ENCODE results near the gene PCYOX1L.

The PCYOX1L gene

DNA sequence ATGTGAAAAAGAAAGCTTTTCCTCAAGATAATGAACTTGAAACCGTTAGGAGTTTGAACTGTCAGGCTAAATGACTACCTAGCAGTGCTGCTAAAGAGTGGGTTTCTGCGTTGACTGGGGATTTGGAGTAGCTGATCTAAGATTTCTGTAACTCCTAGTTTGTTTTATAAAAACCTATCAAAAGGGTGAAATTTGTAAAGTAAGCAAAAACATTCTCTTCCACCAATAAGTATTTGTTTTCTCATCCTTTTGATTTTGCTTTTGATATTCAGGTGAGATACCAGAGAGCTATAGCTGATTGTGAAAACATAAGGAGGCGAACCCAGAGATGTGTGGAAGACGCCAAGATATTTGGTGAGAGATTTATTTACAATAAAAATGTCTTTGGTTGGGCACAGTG lies 8.5 kb upstream of the PCYOX1L start:
- TF ChIP-seq TEAD4 (IDR thresholded peaks at IDR 0.05) (no peak), NFIC (IDR thresholded peaks at IDR 0.05) (no peak), TCF12 (IDR thresholded peaks at IDR 0.05; ENCODE audit: low read depth) (no peak)
- TF ChIP-seq, protein P1, sequence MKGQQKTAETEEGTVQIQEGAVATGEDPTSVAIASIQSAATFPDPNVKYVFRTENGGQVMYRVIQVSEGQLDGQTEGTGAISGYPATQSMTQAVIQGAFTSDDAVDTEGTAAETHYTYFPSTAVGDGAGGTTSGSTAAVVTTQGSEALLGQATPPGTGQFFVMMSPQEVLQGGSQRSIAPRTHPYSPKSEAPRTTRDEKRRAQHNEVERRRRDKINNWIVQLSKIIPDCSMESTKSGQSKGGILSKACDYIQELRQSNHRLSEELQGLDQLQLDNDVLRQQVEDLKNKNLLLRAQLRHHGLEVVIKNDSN (IDR thresholded peaks at IDR 0.05), result no peak

DNA sequence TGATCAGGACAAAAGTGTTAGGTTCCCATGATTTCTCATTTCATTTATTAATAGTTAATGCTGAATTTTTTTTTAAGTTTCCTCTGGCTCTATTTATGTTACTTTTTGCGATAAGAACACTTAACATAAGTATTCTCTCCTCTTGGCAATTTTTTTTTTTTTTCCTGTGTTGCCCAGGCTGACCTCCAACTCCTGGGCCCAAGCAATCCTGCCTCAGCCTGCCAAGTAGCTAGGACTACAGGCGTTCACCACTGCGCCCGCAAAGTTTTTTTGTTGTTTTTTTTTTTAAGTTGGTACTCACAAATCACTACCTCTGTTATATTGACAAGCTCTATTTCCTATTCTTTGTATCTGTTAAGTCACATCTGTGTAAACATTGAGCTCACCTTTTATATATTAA lies 5.7 kb upstream of the PCYOX1L start:
- TF ChIP-seq EGR1 (IDR thresholded peaks at IDR 0.05), result no peak
- no peak for TF ChIP-seq YY1 (IDR thresholded peaks at IDR 0.05; ENCODE audit: low read depth)
- no peak for TF ChIP-seq CEBPB (IDR thresholded peaks at IDR 0.05)

DNA sequence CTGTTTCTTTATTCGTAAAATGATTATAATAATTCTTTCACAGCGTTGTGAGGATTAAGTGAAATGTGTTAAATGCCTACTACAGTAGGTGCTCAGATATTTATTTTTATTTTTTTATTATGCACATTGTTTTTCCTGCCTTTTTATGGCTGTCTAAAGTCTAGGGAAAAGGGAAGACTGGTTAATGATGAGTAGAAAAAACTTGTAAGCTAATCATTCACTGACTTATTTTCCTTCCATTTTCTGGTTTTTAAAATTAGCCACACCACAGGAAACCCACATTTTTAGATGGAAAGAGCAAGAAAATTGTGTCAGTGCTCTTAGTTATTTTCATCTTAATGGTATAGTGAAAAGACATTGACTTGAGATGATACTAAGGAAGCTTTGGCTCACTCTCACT lies 3.9 kb upstream of the PCYOX1L start:
- no peak for TF ChIP-seq TEAD4 (IDR thresholded peaks at IDR 0.05)
- TF ChIP-seq, protein P1 (IDR thresholded peaks at IDR 0.05), result no peak
- TF ChIP-seq YY1 (IDR thresholded peaks at IDR 0.05; ENCODE audit: low read depth), result no peak
- no peak for TF ChIP-seq TCF12 (IDR thresholded peaks at IDR 0.05; ENCODE audit: low read depth)
- TF ChIP-seq CREB1 (IDR thresholded peaks at IDR 0.05; ENCODE audit: low read depth), result no peak
- no peak for TF ChIP-seq EGR1 (IDR thresholded peaks at IDR 0.05)
- no peak for TF ChIP-seq TAF1 (IDR thresholded peaks at IDR 0.05; ENCODE audit: low read depth)
- TF ChIP-seq NFIC (IDR thresholded peaks at IDR 0.05), result no peak
- no peak for TF ChIP-seq ZBTB7A (IDR thresholded peaks at IDR 0.05; ENCODE audit: low read depth)
- no peak for TF ChIP-seq CEBPB (IDR thresholded peaks at IDR 0.05)
- TF ChIP-seq EP300 (IDR thresholded peaks at IDR 0.05; ENCODE audit: borderline replicate concordance), result no peak
- TF ChIP-seq, protein P2, sequence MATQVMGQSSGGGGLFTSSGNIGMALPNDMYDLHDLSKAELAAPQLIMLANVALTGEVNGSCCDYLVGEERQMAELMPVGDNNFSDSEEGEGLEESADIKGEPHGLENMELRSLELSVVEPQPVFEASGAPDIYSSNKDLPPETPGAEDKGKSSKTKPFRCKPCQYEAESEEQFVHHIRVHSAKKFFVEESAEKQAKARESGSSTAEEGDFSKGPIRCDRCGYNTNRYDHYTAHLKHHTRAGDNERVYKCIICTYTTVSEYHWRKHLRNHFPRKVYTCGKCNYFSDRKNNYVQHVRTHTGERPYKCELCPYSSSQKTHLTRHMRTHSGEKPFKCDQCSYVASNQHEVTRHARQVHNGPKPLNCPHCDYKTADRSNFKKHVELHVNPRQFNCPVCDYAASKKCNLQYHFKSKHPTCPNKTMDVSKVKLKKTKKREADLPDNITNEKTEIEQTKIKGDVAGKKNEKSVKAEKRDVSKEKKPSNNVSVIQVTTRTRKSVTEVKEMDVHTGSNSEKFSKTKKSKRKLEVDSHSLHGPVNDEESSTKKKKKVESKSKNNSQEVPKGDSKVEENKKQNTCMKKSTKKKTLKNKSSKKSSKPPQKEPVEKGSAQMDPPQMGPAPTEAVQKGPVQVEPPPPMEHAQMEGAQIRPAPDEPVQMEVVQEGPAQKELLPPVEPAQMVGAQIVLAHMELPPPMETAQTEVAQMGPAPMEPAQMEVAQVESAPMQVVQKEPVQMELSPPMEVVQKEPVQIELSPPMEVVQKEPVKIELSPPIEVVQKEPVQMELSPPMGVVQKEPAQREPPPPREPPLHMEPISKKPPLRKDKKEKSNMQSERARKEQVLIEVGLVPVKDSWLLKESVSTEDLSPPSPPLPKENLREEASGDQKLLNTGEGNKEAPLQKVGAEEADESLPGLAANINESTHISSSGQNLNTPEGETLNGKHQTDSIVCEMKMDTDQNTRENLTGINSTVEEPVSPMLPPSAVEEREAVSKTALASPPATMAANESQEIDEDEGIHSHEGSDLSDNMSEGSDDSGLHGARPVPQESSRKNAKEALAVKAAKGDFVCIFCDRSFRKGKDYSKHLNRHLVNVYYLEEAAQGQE (IDR thresholded peaks at IDR 0.05; ENCODE audit: low read depth), result no peak
- TF ChIP-seq, protein P3, sequence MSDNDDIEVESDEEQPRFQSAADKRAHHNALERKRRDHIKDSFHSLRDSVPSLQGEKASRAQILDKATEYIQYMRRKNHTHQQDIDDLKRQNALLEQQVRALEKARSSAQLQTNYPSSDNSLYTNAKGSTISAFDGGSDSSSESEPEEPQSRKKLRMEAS (IDR thresholded peaks at IDR 0.05), result no peak

DNA sequence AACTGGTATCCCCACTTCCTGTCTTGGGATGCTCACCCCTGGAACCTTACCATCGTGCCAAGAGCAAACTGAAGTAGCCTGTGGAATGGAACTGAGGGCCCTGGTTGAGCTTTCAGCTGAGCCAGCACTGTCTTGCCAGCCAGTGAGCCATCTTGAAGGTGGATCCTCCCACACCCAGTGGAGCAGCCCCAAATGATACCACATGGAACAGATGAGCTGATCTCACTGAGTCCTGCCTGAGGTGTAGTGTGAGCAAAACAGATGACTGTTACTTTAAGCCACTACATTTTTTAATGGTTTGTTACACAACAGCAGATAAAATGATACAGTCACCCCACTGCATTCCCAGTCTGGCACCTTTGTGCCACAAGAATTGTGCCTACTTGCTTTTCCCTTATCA lies 2.2 kb upstream of the PCYOX1L start:
- no peak for TF ChIP-seq NFIC (IDR thresholded peaks at IDR 0.05)
- no peak for TF ChIP-seq TCF12 (IDR thresholded peaks at IDR 0.05; ENCODE audit: low read depth)
- no peak for TF ChIP-seq CEBPB (IDR thresholded peaks at IDR 0.05)
- TF ChIP-seq ZBTB7A (IDR thresholded peaks at IDR 0.05; ENCODE audit: low read depth), result no peak
- no peak for TF ChIP-seq TAF1 (IDR thresholded peaks at IDR 0.05; ENCODE audit: low read depth)
- TF ChIP-seq EP300 (IDR thresholded peaks at IDR 0.05; ENCODE audit: borderline replicate concordance), result no peak
- TF ChIP-seq, protein P1 (IDR thresholded peaks at IDR 0.05), result no peak
- TF ChIP-seq, protein P3 (IDR thresholded peaks at IDR 0.05), result no peak
- TF ChIP-seq EGR1 (IDR thresholded peaks at IDR 0.05), result no peak
- TF ChIP-seq FOXM1 (IDR thresholded peaks at IDR 0.05; ENCODE audit: borderline replicate concordance, low read depth), result no peak
- no peak for TF ChIP-seq TEAD4 (IDR thresholded peaks at IDR 0.05)
- TF ChIP-seq RAD21 (IDR thresholded peaks at IDR 0.05; ENCODE audit: low read depth), result no peak
- no peak for TF ChIP-seq CREB1 (IDR thresholded peaks at IDR 0.05; ENCODE audit: low read depth)
- TF ChIP-seq YY1 (IDR thresholded peaks at IDR 0.05; ENCODE audit: low read depth), result no peak
- TF ChIP-seq, protein P2 (IDR thresholded peaks at IDR 0.05; ENCODE audit: low read depth), result no peak

DNA sequence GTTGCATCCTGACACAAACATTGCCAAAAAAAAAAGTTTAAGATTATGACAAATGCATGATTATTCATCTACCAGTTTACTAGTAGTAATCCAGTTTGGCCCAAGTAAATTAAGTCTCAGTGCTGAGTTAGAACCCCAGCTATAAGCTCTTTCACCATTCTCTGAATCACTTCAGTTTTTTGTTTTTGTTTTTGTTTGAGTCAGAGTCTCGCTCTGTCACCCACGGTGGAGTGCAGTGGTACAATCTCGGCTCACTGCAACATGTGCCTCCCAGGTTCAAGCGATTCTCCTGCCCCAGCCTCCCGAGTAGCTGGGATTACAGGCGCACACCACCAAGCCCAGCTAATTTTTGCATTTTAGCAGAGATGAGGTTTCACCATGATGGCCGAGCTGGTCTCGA lies 1.5 kb upstream of the PCYOX1L start:
- TF ChIP-seq FOXM1 (IDR thresholded peaks at IDR 0.05; ENCODE audit: borderline replicate concordance, low read depth) (no peak), RAD21 (IDR thresholded peaks at IDR 0.05; ENCODE audit: low read depth) (no peak), TAF1 (IDR thresholded peaks at IDR 0.05; ENCODE audit: low read depth) (no peak), EP300 (IDR thresholded peaks at IDR 0.05; ENCODE audit: borderline replicate concordance) (no peak)

DNA sequence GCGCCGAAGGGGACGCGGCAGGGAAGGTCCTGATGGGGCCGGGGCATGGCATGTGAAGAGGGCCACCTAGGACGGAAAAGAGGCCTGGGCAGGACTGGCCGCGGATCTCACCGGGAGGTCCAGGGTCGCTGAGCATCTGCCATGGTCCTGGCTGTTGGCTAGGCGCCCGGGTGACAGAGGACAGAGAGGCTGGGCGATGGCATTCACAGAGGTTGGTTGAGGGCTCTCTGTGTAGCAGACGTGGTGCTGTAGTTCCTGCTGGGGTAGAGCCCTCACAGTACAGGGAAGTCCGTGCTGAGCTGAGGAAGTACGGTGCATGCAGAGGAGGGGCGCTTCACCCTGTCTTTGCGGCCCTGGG lies 427 bp downstream of the PCYOX1L start:
- TF ChIP-seq, protein P2 (IDR thresholded peaks at IDR 0.05; ENCODE audit: low read depth), result no peak
- TF ChIP-seq EP300 (IDR thresholded peaks at IDR 0.05; ENCODE audit: borderline replicate concordance) (no peak), TEAD4 (IDR thresholded peaks at IDR 0.05) (no peak), CREB1 (IDR thresholded peaks at IDR 0.05; ENCODE audit: low read depth) (no peak), TCF12 (IDR thresholded peaks at IDR 0.05; ENCODE audit: low read depth) (no peak), TAF1 (IDR thresholded peaks at IDR 0.05; ENCODE audit: low read depth) (no peak), YY1 (IDR thresholded peaks at IDR 0.05; ENCODE audit: low read depth) (no peak), EGR1 (IDR thresholded peaks at IDR 0.05) (no peak), ZBTB7A (IDR thresholded peaks at IDR 0.05; ENCODE audit: low read depth) (no peak)
- TF ChIP-seq, protein P3 (IDR thresholded peaks at IDR 0.05), result no peak
- TF ChIP-seq, protein P1 (IDR thresholded peaks at IDR 0.05), result no peak
